HL-60/S4 treated with phorbol 12-myristate 13-acetate at 8.2 ng/mL for 4 days and 3 days (cell line): ENCODE results near the gene IGIP.

Experiments used
- in situ Hi-C: fragments of 300-500 bp; cut with MboI; formaldehyde crosslinking; loops from 2 replicates; pipeline ENCODE4 v1.15.0; 2022; ENCODE audit warnings: low sequenced_read_pairs

The IGIP gene

DNA sequence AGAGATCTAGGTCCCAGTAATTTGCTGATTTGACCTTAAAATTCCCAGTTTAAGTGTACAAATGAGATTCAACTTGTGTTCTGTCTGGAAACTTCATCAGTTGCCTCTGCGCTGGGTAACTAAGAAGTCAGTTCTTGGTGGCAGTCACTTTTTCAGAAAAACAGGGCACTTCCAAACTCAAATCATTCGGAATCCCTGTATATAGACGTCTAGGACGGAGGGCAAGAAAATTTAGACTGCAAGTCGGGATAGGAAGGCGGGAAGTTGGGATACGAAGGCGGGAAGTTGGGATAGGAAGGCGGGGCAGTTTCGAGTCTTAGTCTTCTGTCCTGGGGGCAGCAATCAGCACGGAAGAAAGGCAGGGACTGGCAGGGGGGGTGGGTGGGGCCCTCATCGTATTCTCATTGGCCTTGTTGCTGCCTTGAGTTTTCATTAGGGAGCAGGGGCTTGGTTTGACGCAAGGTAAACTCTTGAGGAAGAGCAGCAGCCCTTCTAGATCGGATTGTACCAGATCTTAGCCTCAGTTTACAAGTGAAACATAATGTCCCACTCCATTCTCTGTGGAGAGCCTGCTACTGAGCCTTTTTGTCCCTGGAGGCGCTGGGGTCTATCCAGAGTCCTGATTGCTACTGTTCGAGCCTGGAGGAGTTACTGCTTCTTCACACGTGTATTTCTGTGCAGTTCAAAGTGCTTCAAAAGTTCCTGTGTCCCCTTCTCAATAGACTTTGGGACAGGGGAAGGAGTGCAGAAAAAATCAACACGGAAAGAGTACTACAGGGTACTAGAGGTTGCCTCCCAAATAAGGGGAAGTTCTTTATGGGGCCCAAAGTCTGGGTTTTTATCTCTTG, 14.5 kb upstream of the IGIP start:
- in situ Hi-C loops = no loop called here

DNA sequence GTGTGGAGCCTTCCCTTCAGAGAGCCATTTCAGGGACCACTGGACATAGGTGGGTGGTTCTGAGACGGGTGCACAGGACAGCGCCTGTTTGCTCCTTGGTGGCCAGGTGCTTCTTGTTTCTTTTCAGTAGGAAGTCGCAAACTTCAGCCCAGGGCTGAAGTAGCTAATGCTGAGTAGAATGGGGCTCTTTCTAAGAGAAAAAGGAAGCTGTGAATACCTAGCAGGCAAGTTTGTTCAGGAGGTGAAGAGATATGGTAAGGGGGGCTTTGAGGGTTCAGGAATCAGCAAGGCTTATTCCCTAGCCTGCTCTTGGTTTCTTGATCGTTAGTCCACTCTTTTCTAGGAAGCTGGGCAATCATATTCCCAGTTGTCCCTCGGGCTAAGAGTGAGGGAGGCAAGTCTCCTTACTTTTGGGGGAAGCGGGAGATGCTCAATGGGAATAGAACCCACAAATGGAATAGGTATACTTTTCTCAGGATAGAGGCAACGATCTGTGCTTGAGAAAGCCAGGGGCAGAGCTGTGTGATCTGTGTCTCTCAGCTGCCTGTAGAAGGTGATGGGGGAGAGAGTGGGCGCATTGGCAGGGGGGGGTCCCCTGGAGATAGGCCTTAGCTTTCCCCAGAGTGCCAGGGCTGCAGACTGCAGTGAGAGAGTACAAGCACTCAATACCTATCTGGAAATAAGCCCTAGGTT, 13.7 kb upstream of the IGIP start:
- in situ Hi-C loops = no loop called here

DNA sequence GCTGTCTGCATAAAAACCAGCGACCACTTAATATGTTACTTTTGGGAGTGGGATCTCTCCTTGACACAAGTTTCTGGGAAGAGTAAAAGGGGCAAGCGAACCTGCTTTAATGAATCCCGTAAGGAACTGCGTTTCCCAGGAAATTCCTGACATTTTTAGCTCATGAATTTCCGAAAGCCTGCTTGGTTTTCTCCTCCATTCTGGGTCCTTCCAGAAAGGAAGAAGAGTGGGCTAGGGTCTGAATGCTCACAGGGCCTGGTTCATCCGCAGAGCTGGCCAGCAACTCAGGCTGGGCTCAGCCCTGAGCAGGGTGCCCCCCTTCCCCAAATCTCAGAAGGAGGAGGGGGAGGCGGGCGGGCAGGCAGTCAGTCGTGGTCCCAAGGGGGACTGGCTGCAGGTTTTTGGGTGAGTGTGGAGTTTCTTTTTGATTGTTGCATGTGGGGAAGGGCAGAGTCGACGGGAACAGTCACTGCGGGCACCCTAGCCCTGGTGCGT, 13.0 kb upstream of the IGIP start:
- in situ Hi-C loops = no loop called here

DNA sequence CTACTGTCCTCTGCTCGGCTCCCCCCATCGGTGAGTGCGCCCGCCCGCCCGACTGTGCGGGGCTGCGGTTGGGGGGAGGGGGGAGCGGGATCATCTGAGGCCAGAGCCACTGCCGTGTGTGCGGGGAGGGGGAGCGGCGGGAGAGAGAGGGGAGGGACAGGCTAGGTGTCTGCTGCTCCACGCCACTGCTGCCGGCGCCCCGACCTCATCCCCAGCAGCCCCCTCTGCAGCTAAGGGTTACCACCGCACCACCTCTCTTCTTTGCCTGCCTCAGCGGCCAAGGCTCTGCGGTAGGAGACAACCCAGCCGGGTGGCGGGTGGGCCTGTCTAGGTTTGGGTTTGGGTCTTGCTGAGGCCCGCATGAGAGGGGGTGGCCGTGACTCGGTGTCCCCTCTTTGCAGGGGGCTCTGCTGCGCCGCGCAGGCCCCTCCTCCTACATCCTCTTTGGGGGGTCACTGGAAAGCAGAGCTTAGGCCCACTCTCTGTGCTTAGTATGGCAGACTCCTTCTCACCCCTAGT, 12.5 kb upstream of the IGIP start:
- in situ Hi-C loops = no loop called here

DNA sequence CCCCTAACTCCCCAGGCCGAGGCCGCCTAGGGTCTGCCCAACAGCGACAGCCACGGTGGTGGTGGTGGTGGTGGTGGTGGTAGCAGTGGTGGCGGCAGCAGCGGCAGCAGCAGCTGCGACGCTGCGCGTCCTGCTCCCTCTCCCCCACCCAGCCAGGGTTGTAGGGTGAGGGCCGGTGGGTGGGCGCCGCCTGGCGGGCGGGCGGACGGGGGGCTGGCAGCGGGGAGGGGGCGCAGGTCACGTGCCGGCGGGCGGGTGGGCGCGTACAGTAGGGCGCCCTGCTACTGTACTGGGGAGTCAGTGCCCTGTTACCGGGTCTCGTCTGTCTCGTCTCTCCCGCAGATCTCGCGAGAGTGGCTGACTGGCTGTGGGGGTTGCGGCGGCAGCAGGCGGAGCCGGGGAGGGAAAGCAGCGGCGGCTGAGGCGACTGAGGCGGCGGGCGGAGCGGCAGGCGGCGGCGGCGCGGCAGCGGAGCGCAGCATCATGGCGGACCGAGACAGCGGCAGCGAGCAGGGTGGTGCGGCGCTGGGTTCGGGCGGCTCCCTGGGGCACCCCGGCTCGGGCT, 12.0 kb upstream of the IGIP start, which contains the start of gene PURA:
Gene PURA (plus strand): TSS at position 411 of the 565 bp plus-strand sequence. CDS start 73 bp downstream, at position 484.
- in situ Hi-C loops = no loop called here

DNA sequence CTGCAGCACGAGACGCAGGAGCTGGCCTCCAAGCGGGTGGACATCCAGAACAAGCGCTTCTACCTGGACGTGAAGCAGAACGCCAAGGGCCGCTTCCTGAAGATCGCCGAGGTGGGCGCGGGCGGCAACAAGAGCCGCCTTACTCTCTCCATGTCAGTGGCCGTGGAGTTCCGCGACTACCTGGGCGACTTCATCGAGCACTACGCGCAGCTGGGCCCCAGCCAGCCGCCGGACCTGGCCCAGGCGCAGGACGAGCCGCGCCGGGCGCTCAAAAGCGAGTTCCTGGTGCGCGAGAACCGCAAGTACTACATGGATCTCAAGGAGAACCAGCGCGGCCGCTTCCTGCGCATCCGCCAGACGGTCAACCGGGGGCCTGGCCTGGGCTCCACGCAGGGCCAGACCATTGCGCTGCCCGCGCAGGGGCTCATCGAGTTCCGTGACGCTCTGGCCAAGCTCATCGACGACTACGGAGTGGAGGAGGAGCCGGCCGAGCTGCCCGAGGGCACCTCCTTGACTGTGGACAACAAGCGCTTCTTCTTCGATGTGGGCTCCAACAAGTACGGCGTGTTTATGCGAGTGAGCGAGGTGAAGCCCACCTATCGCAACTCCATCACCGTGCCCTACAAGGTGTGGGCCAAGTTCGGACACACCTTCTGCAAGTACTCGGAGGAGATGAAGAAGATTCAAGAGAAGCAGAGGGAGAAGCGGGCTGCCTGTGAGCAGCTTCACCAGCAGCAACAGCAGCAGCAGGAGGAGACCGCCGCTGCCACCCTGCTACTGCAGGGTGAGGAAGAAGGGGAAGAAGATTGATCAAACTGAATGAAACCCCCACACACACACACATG, 11.2 kb upstream of the IGIP start:
- in situ Hi-C loops = no loop called here

DNA sequence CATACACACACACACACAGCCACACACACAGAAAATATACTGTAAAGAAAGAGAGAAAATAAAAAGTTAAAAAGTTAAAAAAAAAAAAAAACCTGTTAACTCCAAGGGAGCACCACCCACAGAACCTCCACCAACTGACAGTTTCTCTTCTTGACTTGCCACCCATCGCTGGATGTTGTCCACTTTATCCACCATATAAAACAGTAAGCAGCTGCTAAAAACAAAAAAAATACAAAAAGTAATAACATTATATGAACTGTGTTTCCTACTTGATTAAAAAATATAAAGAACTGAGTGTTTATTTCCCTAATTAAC, 10.6 kb upstream of the IGIP start:
- in situ Hi-C loops = no loop called here

DNA sequence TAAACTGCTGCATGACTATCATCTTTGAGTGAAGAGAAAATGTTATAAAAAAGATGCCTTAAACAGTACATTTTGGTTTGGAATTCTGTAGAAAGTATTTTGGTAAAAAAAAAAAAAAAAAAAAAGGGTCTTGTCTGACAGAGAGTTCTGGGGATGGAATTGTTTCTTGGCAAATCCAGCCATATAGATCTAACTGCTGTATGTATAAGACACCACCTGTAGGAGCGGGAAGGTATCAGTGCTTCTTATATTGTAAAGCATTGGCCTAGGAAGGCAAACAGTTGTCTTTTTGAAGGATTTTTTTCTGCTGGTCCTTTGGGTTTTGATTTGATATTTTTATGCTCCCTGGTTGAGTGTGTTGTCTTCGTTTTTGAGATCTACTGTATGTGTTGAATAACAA, 9.0 kb upstream of the IGIP start:
- in situ Hi-C loops = no loop called here

DNA sequence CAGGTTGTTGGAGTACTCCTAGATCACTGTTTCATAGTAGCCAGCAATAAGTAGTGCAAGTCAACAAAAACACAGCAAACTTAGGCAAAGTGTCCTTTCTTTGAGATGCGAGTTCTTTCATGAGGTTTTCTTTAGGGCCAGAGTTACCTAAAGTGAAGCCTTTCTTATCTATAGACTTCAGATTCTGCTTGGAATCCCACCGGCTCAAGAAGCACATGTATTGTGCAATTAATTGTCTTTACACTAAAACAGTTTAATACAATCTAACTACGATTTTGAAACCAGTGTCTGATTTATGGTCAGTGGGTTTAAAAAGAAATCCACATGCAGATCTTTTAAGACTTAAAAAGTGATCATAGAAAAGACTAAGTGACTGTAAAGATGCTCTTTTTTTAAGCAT, 8.2 kb upstream of the IGIP start:
- in situ Hi-C loops = no loop called here

DNA sequence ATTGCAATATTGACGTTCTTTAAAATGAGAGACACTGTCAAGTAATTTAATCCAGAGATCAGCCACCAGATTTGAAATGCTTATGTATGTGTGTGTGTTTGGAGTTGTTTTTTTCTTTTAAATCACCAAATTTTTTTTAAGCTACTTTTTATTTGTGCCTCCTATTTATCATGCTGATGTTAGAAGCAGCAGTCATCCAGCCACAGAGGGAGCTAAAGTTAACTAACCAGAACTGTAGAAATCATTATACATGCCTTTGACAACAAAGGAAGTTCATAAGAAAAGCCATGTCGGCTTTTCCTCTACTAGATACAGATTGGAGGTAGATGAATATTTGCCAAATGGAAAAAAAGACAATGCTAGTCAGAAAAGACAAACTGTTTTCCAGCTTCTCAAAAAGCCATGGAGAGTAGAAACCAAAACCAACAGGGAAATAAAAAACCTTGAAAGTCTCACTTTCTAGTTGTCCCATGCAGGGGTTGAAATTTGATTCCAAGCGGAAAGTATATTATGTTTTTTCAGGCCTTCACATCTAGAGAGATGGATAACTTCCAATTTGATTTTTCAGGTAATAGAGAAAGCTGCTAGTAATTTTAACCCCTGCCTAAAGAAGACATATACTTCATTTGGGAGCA, 7.3 kb upstream of the IGIP start:
- in situ Hi-C loops = no loop called here

DNA sequence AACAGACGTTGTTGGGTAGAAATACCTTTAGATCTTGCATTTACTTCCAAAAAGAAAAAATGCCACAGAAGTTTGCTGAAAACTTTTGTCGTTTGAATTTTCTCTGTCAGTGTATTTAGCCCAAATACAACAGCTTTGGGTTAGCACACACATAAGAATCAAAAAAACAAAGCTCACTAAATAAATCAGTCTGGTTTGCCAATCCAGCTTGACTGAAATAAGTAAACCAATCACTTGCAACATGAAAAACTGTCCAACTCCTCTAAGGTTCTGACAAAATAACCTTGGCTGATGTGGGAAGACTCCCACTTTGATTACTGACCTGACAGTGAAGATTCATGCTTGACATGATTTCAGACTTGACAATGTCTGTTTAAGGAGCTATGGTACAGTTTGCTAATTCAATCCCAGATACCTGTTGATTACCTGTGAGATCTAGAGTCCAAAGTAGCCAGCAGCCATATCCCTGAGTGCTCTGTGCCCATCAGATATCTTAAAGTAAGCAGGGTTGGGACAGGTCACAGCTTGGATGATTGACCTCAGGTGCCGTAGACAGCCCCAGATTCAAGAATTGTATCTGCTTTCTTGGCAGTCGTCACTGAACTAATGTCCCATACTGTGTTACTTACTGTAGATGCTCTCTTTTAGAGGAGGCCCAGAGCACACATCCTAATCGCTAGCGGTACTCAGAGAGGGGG, 727 bp downstream of the IGIP start:
- in situ Hi-C loops = no loop called here

DNA sequence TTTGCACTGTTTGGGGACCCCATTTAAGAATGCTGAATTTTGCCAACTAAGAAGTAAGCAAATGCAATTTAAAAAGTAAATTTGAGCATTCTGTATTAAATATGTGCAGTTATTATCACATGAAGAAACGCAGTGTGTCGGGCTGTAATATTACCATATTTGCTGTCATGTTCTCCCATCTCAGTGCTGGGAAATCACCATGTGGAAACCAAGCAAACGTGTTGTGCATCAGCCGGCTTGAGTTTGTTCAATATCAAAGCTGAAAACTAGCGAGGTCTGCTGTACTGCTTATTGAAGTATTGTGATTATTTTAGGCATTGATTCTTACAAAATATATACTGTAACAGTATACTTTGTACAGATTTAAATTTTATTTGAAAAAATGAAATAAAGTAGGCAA, 2.6 kb downstream of the IGIP start:
- in situ Hi-C loops = no loop called here

DNA sequence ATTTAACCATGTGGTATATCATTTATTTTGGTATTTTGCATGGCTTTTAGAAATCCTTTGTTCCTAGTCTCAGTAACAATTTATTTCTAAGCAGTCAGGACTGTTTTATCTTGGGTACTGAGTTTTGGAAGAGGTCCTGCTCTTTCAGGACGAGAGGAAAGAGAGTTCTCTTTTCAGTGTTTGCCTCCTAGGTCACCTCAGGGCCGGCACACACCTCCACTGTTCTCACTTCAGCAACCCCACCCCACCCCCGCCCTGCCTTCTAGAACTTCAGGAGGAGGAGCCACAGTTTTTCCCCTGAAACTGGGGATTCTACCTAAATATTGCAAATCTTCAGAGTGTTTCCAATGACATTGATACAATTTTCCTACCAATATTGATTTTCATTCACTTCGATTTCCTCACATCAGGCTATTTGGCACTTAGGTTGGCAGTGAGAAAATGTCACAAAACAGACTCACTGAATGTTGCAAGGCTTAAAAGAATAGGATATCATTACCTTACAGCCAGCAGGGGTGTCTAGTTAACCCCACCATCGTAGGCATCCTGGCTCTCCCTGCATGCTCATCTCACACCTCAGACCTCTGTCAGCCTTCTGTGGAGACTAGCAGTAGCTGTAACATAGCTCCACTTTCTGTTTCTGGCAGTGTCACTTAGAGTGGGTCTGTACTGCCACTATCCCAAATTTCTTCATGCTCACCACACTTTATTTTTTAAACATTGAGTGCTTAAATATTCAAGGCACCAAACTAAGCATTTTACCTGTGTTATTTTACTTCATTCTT, 5.4 kb downstream of the IGIP start:
- in situ Hi-C loops = no loop called here

DNA sequence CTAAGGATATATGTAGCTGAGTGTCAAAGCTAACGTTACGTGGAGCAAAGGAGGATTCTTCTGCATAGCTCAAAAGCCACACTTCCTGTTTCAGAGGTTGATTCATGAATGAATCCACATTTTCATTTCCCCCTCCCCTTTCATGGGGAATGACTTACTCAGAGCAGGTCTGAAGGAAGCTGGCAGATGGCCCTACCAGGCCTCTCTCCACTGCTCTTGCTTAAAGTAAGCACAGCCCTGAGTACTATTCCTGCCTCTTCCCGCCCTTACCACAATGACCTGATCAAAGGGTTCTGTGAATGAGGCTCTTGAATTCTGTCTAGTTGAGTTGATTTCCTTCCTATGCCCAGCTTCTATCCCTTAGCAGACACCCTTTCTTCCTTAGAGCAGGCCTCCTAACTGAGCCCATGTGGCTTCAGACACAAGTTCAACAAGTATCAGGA, 6.3 kb downstream of the IGIP start:
- in situ Hi-C loops = no loop called here

DNA sequence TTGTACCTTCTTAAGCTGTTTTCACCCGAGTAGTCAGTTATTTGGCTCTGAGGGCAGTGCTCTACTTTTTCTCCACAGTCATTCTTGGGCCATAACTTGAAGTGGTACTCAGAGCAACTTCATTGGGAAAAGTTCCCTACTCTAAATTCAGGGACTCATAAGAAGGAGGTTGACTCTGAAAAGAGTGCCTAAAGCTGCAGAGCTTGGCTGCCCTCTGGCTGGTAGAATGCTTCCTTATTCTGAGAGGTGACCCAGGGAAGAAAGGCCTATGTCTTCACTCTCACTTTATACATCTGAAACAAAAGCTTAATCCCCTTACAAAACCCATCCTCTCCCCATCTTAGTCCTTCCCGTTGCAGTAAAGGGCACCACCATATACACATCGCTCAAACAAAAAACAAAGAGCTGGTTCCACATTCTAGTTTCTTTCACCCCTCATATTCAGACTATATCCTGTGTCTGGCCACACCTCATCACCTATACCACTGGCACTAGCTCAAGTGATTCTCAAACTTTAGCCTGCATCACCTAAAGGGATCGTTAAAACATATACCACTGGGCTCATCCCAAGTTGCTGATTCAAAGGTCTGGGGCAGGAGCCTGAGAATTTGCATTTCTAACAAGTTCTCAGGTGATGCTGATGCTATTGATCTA, 7.9 kb downstream of the IGIP start:
- in situ Hi-C loops = no loop called here

DNA sequence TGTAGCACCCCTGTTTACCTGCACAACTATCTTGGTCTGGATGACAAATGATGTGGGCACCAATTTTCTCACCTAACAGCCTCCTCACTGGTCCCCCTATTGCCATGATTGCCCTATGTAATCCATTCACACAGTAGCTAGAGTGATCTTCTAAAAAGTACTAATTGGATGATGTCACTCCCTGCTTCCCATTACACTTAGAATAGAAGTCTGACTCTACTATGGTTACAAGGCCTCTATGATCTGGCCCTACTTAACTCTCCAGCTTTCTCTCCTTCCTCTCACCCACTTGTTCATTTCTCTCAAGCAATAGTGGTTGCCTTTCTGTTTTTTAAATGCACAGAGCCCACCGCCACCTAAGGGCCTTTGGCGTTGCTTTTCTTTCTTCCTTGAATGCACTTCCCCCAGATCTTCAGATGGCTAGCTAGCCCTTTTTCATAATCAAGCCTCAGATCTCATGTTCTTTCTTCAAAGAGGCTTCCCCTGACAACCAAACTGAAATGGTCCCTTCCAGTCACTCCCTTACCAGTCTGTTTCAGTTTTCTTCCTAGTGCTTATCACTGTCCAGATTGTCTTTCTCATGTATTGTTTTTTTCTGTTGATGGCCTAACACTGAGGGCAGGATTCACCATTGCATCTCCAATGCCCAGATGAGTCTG, 8.7 kb downstream of the IGIP start:
- in situ Hi-C loops = no loop called here

DNA sequence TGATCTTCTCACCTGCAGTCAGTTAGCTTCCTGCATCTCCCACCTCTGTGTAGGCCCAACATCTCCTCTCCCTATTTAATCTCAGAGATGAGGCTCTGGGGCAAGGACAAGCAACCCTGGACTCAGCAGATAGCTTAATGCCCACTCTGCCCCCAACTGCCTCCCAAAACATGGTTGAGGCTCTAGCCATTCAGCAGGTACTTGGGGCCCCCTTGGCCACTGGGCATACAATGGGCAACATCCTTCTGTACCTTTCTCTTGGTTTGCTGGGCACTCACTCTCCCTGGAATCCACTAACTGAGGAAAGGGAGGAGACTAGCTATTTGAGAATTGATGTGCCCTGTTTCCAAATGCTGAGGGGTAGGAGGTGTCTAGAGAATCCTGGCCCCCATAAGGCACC, 9.4 kb downstream of the IGIP start:
- in situ Hi-C loops = no loop called here

DNA sequence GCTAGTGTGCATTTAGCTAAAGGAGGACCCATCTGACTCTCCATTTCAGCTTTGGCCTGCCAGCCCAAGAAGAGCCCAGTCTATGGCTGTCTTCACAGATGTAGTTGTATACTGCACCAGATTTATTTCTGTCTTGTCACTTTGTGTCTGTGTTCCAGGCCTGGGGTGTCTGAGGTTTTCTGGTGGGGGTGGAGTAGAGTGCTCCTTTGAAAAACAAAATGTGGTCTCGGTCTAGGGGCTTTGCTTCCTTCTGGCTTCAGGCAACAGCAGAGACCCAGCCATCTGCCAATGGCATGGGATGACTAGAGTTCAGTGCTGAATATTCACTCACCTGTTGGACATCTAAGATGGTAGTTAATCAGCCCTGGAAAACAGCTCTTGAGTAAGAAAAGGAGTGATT, 10.9 kb downstream of the IGIP start:
- in situ Hi-C loops = no loop called here
